Activated CD8-positive, alpha-beta memory T cell treated with anti-CD3 and anti-CD28 coated beads for 36 hours (primary cell): ENCODE results near the gene NEGR1. TPM values are rescaled to one million over a fixed set of nuclear protein-coding genes. Genes with fewer than 3 reads are reported as not detected.

Source experiments
- CTCF ChIA-PET: fragments of 350-600 bp; sonication (Branson Sonifier 250); formaldehyde crosslinking; loops from one replicate; lab custom pipeline; 2021; ENCODE audit warnings: antibody characterized with exemption; lab: Charles Lee
- POLR2A ChIA-PET: fragments of 350-600 bp; sonication (Branson Sonifier 250); formaldehyde crosslinking; loops from one replicate; lab custom pipeline; 2021; ENCODE audit warnings: antibody characterized with exemption; lab: Charles Lee
- total RNA-seq, 2 experiments: library from RNA; stranded (reverse); gene quantifications; one replicate each; pipeline ENCODE4 v1.2.3, GENCODE V29; 2021

NEGR1 gene
- total RNA-seq, 2 experiments from 2014 or later: not detected

DNA sequence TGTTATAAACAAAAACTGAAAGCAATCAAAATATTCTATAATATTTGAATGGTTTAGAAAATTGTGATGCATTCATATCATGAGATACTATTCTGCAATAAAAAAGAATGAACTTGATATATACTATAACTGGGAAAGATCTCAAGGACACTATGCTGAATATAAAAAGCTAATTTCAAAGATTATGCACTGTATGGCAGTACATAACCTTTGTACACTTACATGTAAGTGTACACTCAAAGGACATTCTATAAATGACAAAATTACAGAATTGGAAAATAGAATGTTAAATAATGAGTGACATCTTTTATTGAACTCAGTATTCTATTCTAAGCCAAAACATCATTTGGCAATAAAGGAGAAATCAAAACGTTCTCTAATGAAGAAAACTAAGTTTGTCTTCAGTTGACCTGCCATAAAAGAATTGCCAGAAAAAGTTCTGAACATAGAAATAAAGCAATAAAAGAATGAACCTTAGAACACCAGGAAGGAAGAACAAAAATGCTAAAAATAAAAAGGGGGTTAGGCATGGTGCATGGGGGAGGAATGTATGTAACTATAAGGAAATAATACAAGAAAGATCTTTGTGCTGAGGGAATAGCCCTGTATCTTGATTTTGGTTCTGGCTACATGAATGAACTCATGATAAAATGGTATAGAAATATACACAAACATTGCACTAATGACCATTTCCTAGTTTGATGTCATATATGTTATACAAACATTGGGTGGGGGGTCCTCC, 519.7 kb downstream of the NEGR1 start:
- ChIA-PET CTCF (no interaction called here), POLR2A (no interaction called here)

DNA sequence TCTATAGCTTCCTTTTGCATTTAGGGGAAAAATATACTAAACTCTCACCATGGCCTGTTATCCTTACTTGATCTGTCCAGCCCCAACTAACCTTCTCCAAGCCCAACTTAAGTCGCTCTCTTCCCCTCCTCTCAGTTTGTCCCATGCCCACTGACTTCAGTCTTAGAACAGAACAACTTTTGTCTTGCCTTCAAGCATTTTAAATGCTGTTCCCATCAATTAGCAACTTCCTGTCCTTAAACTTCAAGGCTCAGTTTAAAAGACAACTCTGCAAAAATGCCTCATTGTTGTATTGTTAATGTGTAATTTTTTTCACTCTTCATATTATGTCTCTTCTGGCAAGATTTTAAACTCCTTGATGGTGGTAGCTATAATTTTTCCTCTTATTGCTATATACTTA, 526.9 kb downstream of the NEGR1 start:
- ChIA-PET POLR2A (no interaction called here), CTCF (interaction anchor here (0.6 kb wide), 1 partner anchor 324 kb away, joined by 3 read pairs; no protein-coding TSS in a partner anchor)

DNA sequence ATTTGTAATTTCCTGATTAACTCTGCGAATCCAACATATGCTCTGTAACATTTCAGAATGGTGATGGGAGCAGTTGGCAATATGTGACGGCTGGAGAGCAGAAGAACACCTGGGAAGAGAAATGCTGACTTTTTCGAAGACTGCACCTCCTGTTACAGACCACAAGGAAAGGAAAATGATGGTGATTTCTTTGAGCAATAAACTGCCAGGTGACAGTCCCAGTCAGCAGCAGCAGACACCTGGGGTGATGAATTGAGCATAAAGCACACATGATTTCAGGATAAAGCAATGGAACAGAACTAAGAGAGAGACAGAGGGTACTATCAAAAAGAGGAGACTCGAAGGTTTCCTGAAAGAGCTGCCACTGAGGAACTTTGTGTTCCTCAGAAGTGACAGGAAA, 528.6 kb downstream of the NEGR1 start:
- ChIA-PET POLR2A (no interaction called here), CTCF (no interaction called here)

DNA sequence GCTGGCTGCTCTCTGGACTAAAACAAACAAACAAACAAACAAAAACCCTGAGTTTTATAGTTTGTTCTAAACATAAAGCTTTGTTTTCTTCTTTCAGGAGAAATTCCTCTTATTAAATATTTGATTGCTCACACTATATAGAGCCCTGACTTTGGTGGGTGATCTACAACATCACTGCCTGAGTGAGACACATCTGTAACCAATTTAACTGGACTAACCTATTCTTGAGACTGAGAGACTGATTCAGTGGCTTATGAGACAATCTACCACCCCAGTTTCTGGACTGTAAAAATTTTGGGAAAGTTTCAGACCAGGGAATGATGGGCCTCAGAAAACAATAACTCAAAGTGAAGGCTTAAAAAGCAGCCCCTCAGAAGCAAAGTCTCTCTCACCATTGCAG, 537.0 kb downstream of the NEGR1 start:
- CTCF ChIA-PET: no interaction called here
- POLR2A ChIA-PET: no interaction called here

DNA sequence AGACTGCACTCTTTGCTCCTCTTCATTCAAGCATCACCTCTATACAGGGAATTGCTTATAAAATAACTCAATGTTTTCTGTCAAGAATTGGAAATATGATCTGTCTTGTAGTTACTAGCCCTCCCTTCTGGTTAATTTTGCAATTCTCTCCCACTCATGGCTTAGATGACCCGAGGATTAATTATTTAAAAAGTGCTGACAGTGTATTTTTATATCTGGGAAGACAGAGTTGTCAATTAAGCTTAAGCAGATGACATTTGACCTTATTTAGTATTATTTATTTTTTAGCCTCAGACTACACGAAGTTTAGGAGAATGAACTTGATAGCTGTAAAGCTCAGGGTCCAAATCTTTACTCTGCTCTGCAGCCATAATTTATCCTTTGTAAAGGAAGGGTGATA, 538.5 kb downstream of the NEGR1 start:
- ChIA-PET CTCF (no interaction called here), POLR2A (no interaction called here)

DNA sequence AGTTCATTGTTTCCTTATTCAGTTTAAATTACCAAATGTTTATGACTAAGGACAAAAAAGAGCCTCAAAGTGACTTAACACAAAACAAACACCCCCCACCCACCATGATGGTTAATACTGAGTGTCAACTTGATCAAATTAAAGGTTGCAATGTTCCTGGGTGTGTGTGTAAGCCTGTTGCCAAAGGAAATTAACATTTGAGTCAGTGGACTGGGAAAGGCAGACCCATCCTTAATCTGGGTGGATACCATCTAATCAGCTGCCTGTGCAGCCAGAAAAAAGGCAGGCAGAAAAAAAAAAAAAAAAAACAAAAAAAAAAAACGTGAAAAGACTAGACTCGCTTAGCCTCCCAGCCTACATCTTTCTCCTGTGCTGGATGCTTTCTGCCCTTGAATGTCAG, 543.4 kb downstream of the NEGR1 start:
- POLR2A ChIA-PET: no interaction called here
- CTCF ChIA-PET: no interaction called here

DNA sequence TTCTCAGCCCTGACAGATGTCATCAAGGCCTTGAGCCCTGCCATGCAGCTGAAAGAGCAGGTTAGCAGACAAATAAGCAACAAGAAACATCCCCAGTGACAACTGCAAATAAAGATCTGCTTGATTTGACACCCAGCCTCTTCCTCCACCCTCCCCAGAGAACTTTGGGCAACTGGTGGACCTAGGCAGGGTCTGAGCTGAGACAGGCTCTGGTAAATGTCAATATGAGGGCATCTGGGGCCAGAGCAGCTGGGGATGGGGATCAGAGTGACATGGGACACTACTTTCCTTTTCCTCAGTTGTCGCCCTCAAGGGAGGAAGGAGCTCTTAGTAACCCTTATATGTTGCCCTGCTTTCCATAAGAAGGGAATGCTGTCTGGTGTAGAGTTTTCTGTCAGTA, 544.1 kb downstream of the NEGR1 start:
- POLR2A ChIA-PET: no interaction called here
- CTCF ChIA-PET: no interaction called here

DNA sequence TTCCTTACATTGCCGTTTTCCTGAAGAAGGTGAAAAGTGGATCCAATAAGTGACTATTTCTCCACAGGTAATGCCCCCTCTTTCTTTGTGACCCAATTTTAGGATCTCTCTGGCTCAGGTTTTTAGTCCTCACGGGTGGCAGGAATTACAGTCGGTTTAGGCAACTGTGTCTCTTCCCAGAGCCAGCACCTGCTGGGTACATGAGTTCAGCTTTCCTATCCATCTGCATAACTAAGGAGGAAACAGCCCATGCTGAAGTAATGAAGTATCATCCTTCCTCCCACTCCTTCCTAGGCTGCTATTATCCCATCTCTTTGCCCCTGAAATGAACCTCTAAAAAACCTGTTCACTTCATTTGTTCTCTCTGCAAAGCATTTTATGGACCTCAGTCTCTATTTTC, 544.6 kb downstream of the NEGR1 start:
- CTCF ChIA-PET: no interaction called here
- POLR2A ChIA-PET: no interaction called here

DNA sequence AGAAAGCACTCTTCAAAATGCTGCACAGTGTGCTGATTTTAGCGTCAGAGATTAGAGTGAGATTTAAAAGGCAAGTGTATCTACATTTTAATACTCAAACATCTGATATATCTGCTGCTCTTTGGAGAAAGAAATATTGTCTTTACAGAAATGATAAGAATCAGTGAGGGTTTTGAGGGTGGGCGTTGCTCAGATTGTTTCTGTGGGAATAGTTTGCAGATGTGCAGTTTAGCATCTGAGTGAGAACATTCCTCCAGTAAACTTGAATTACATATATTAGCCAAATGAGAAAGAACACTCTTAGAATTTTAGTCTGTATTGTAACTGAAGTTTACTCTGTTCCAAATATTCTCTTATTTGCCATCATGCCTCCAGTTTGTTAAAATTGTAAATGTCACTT, 549.2 kb downstream of the NEGR1 start:
- POLR2A ChIA-PET: no interaction called here
- CTCF ChIA-PET: no interaction called here

DNA sequence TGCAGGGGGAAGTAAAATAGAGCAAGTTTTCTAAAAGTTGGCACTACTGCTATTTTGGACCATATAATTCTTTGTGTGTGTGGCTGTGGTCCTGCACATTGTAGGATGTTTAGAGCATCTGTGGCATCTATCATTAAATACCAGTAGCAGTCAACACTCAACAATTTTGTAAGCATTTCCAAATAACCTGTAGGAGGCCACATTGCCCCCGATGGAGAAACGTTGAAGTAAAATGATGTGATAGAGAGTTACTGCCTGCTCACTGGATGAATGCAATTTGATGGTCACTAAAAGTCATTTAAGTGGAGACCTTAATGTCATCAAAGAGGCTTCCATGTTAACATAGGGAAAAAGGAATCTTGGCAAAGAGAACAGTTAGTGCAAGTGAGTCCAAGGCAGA, 560.8 kb downstream of the NEGR1 start:
- ChIA-PET POLR2A (no interaction called here), CTCF (no interaction called here)

DNA sequence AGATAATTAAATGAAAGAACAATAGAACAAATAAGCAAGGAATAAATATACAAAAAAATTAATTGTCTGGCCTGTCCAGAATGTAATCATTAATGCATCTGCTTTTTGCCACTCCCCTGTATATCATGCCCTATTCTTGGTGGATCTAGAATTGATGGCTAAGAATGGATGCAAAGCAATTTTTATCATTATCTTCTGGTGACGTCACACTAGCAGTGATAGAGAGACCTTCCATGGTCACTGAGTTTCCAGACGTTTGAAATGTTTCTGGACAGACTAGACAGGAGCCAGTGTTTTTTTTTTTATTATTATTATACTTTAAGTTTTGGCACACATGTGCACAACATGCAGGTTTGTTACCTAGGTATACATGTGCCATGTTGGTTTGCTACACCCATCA, 563.0 kb downstream of the NEGR1 start:
- CTCF ChIA-PET: no interaction called here
- POLR2A ChIA-PET: no interaction called here

DNA sequence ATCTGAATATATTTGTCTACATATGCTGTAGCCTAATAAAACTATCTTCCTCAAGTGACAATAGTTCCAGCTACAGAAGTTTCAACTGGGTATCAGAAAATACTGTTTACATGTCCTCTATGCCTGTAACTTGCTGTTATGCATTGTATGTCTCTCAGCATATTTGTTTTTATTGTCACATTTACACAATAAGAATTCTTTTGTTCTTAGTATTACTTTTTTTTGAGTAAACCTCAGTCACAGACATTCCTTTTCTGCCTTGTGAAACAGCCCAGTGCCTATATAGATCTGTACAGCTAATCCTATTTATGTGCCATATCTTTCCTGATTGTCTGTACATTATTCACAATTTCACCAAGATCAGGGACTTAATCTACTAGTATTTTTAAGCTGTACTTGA, 565.2 kb downstream of the NEGR1 start:
- POLR2A ChIA-PET: no interaction called here
- CTCF ChIA-PET: no interaction called here

DNA sequence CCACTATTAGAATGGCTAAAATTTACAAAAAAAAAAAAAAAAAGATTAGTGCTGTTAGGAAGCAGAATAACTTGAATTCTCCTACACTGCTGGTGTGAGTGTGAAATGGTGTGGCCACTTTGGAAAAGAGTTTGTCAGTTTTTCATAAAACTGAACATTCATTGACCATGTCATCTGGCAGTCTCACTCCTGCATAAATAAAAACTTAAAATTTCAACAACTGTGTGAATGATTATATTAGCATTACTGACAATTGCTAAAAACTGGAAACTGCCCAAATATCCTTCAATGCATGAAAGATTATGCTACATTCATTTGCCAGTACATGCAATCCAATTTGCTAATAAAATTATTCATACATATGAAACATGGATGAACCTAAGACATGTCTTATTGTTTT, 570.9 kb downstream of the NEGR1 start:
- ChIA-PET POLR2A (no interaction called here), CTCF (no interaction called here)

DNA sequence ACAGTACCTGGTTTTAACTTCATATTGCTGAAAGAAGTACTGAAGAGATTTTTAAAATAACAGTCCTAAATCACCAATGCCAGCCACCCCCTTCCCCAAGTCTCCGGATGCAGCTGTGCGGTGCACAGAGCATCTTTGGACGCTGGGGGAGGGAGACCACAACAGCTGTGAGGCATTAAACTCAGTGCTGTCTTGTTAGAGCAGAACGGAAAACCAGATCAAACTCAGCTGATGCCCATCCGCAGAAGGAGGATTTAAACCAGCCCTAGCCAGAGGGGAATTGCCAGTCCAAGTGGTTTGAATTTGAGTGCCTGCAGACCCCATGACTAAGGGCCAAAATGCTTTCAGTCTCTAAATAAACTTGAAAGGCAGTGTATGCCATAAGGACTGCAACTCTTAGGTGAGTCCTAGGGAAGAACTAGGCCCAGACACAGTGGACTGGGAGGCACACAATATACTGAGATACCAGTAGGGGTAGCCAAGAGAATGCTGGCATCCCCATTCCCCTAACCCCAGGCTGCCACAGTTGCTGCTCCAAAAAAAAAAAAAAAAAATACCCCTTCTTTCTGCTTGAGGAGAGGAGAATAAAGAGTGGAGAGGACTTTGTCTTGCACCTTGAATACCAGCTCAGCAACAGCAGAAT, 576.2 kb downstream of the NEGR1 start:
- CTCF ChIA-PET: no interaction called here
- POLR2A ChIA-PET: no interaction called here

DNA sequence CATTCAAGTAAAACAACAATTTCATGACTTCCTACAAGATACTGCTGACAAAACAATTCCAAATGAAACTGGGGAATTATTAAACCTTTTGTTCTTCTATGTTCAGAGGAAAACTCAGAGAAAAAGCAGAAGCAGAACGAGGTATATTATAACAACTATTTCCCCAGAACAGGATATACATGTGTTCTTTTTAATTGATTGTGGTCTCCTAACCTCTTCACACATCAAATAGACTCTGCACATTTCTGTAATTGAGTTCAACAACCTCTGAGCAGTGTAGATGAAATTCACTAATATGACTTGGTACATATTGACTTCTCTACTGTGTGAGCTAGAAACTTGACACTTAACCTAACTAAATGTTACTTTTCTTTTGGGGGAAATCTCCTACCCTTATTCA, 584.2 kb downstream of the NEGR1 start:
- POLR2A ChIA-PET: no interaction called here

DNA sequence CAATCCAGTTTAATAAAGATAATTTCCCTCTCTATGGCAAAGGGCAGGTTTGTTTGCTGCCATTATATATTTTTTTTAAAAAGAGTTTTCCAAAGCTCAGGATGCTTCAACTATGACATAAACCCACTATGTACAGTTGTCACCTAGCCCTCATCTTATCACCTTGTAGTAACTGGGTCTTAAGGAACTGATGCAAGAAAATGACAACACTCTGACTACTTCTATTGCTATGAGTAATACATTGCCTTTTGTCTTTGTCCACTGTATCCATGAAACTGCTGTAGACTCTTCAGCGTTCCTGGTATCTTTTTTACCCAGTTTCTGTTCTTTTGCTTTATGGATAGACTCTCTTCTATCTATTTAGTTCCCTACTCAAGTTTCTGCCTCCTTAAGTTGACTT, 586.5 kb downstream of the NEGR1 start:
- POLR2A ChIA-PET: no interaction called here

More for the DNA sequence above, 584.2 kb downstream of the NEGR1 start:
- CTCF ChIA-PET: no interaction called here

DNA sequence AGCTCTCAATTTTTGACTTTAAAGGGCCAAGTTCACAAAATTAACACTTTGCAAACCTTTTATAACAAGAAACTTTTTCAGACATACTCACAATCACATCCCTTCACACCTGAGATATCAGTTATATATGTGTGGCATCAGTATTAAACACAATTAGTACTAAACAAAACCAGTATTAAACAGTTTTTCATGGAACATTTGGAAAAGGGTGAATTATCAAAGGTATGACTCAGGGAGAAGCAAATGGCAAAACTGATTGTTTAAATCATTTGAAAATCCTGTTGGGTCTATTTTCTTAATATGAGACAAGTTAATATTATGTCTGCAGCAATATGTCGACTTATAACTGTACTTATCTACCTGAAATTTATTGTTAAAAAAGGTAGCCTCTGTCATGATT, 587.3 kb downstream of the NEGR1 start:
- ChIA-PET CTCF (no interaction called here), POLR2A (no interaction called here)

More for the DNA sequence above, 586.5 kb downstream of the NEGR1 start:
- CTCF ChIA-PET: no interaction called here

DNA sequence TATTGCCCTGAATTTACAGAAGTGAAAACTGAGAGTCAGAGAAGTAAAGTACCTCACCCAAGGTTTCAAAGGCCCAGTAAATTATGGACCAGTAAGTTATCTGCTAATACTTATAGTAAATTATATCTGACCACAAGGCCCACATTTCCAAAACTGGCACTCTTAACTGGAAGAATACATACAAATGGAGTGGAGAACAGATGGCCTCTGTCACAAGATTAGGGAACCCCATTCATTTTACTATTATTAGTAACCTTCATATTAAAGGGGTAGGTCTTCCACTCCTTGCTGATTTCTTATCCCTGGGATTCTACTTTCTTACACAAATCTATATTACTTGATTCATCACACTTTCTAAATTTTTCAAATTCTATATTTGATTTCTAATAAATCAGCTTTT, 588.8 kb downstream of the NEGR1 start:
- ChIA-PET POLR2A (no interaction called here), CTCF (no interaction called here)

DNA sequence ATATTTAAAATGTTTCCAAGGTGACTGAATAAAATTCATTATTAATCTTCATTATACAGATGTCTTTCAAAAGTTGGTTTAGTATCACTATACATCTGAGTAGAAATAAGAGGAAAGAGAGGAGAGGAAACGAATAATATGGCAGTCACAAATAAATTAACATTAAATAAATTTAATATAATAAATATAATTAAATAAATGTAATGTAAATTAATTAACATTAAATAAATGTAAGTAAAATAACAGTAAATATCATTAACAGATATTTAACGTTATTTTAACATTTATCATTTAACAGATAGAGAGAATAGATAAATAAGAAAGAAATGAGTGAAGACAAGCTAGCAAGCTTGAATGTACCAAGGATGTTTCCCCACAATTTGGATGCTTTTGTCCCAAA, 592.7 kb downstream of the NEGR1 start:
- ChIA-PET CTCF (no interaction called here), POLR2A (no interaction called here)

DNA sequence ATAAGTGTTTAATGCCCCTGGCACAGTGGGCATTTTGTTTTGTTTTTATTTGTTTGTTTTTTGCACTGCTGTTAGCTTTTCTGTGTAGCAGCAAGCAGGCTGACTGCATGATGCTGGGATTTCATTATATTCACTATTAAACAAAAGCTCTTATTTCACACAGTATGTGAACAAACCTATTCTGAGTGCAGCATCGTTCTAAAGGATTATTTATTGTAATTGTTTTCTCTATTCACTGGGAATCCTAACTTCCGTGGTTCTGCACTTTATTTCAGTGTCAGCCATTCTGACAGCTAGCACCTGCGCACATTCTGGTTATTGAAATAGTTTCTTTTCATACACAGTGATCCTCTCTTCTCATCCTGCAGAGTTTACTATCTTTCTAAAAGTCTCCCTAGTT, 595.0 kb downstream of the NEGR1 start:
- POLR2A ChIA-PET: no interaction called here

More for the DNA sequence above, 595.0 kb downstream of the NEGR1 start:
- CTCF ChIA-PET: no interaction called here
